Nephron (organoid): ENCODE measurements around the gene WDR18.
A peak's percentile ranks its signal among the peaks of the same experiment; 100 is the strongest.

Experiments
- H3K27ac Mint-ChIP-seq, 3 experiments: 2 replicates each; pipeline ENCODE4 v1.8.0; 2020; ENCODE audit warnings: mixed read lengths in 3 of 3, mild to moderate bottlenecking in 2 of 3, moderate library complexity in 1 of 3
- H3K27me3 Mint-ChIP-seq: 2 replicates; pipeline ENCODE4 v1.8.0; 2021; ENCODE audit warnings: low read depth, mild to moderate bottlenecking, moderate library complexity, mixed read lengths
- H3K36me3 Mint-ChIP-seq: 2 replicates; pipeline ENCODE4 v1.8.0; 2020; ENCODE audit warnings: low read depth, mixed read lengths
- H3K4me1 Mint-ChIP-seq: 2 replicates; pipeline ENCODE4 v1.8.0; 2020; ENCODE audit warnings: mixed read lengths
- H3K4me3 Mint-ChIP-seq, 3 experiments: 2 replicates each; pipeline ENCODE4 v1.8.0; 2020; ENCODE audit warnings: mild to moderate bottlenecking in 3 of 3, mixed read lengths in 3 of 3, moderate library complexity in 2 of 3
- H3K9me3 Mint-ChIP-seq: 2 replicates; pipeline ENCODE4 v1.8.0; 2020; ENCODE audit warnings: mixed read lengths
- TF ChIP-seq, protein P1 (sequence below), 3 experiments: fragments of 200-600 bp; sonication (generic); IDR thresholded peaks; one replicate each; pipeline ENCODE4 v1.5.0; 2021; ENCODE audit warnings: antibody characterized with exemption in 3 of 3; ENCODE audit not compliant: unreplicated experiment in 3 of 3

The WDR18 gene

DNA sequence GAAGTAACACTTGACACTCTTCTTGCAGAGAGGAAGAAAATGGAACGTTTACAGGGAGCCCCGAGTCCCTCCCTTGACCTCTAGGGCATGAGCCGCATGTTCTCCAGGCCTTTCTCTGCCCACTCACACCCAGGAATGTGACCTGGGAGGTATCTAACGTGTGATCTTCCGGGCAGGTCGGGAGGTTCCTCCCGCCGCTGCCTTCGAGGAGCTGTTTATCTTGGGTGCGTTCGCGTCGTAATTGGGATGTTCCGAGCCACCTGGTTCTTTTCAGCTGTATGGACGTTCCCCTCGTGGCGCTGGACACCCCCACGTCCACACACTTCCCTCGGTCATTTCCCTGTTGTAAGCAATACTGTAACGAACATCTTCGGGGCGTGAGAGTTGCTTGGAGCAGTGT is 44.7 kb upstream of the WDR18 start:
- peaks cover 55% of the 10 kb centered on the region for H3K36me3 Mint-ChIP-seq
- TF ChIP-seq, protein P1, sequence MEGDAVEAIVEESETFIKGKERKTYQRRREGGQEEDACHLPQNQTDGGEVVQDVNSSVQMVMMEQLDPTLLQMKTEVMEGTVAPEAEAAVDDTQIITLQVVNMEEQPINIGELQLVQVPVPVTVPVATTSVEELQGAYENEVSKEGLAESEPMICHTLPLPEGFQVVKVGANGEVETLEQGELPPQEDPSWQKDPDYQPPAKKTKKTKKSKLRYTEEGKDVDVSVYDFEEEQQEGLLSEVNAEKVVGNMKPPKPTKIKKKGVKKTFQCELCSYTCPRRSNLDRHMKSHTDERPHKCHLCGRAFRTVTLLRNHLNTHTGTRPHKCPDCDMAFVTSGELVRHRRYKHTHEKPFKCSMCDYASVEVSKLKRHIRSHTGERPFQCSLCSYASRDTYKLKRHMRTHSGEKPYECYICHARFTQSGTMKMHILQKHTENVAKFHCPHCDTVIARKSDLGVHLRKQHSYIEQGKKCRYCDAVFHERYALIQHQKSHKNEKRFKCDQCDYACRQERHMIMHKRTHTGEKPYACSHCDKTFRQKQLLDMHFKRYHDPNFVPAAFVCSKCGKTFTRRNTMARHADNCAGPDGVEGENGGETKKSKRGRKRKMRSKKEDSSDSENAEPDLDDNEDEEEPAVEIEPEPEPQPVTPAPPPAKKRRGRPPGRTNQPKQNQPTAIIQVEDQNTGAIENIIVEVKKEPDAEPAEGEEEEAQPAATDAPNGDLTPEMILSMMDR (IDR thresholded peaks at IDR 0.05; ENCODE audit: unreplicated experiment in 3 of 3) = no peak
- no peaks in the 10 kb centered on the region for H3K27me3 Mint-ChIP-seq
- peaks cover 21% of the 10 kb centered on the region for H3K4me1 Mint-ChIP-seq
- H3K4me3 Mint-ChIP-seq = no peak overlapping the region
- H3K27ac Mint-ChIP-seq = peak overlapping the region; percentile 74 to 95 (median 80)
- no peaks in the 10 kb centered on the region for H3K9me3 Mint-ChIP-seq

DNA sequence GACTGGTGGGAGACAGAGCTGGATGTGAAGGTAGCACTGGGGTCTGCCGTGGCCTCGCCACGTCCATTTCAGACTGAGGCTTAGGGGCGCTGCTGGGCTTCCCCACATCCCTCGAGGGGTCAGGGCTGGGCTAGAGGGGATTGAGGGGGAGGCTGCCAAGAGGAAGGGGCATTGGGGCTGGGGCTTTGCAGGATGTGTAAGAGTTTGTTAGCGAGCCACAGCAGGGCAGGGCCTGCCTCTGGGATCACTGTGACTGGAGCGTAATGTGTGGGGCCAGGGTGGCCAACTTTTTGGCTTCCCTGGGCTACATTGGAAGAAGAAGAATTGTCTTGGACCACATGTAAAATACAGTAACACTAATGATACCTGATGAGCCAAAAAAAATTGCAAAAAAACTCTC is 44.2 kb upstream of the WDR18 start:
- peaks cover 55% of the 10 kb centered on the region for H3K36me3 Mint-ChIP-seq
- H3K27me3 Mint-ChIP-seq = no peaks in the 10 kb centered on the region
- no peaks in the 10 kb centered on the region for H3K9me3 Mint-ChIP-seq
- peaks cover 25% of the 10 kb centered on the region for H3K4me1 Mint-ChIP-seq
- TF ChIP-seq, protein P1 (IDR thresholded peaks at IDR 0.05; ENCODE audit: unreplicated experiment in 3 of 3) = no peak
- peak overlapping the region; percentile 74 to 95 (median 80) for H3K27ac Mint-ChIP-seq
- peak overlapping the region; percentile 13 to 50 (median 22) for H3K4me3 Mint-ChIP-seq

DNA sequence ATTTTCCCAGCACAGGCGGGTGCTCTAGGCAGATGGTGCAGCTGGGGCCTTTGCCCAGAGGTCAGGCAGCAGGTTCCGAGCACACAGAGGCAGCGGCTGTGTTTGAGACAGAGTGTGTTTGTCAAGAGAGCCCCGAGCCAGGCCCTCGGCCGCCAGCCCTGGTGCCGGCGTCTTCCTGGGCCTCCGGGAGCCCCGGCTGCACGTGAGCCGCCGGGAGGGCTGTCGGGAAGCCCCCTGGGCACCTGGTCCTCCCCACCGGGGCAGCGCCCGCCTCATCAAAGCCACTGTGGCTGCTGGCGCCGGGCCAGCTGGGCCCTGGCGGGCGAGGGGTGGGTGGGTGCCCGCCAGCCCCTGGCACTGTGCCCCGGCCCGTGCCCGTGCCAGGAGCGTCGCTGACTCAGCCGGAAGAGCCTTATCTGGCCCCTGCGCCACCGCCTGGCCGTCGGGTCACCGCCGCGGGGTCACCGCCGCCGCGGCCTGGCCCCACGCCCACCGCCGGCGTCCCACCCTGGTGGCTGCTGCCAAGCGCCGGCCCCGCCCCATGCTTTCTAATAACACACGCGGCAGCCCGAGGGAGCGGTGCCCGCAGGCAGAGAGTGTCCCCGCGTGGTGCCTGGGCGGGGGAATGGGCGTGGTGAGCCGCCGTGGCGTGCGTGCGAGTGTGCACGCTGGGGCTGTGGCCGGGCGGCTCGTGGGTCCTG is 43.4 kb upstream of the WDR18 start:
- H3K27ac Mint-ChIP-seq = peak overlapping the region; percentile 74 to 95 (median 80)
- peaks cover 29% of the 10 kb centered on the region for H3K4me1 Mint-ChIP-seq

DNA sequence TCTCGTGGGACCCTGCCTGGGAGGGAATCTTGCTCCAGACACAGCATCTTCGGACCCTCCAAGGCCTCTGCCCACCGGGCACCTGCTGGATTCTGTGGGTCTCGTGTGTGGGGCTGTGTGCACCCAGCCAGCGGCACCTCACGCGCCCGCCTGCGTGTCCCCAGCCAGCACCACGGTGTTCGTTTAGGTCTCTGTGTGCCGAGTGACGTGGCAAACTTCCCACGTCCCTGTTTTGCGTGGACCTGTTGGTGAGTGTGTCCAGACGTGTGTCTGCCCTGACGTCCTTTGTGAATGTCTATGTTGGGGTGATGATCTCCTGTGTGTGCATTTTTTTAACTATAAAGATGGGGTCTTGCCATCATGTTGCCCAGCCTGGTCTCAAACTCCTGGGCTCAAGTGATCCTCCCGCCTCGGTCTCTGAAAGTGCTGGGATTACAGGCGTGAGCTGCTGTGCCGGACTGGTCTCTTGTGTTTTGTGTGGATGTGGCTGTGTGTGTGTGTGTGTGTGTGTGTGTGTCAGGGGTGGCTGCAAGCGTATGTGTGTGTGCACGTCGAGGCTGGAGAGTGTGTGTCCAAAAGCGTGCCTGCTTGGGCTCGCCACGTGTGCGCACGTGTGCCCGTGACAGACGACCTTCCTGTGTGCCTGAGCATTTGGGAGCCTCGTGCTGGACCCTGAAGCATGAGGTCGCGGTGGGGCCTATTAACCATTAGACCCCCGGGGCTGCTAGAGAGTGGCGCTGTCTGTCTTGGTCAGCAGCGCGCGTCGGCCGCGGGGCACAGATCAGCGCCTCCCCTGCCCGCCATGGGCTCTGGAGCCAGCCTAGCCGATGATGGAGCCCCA is 42.6 kb upstream of the WDR18 start:
- H3K36me3 Mint-ChIP-seq = peaks cover 55% of the 10 kb centered on the region
- no peaks in the 10 kb centered on the region for H3K27me3 Mint-ChIP-seq
- peaks cover 29% of the 10 kb centered on the region for H3K4me1 Mint-ChIP-seq
- H3K27ac Mint-ChIP-seq = peak overlapping the region; percentile 62 to 86 (median 81)
- no peaks in the 10 kb centered on the region for H3K9me3 Mint-ChIP-seq
- H3K4me3 Mint-ChIP-seq = peak overlapping the region in 1 of 3 experiments; percentile 10
- TF ChIP-seq, protein P1 (IDR thresholded peaks at IDR 0.05; ENCODE audit: unreplicated experiment in 3 of 3) = no peak

More for the DNA sequence above, 43.4 kb upstream of the WDR18 start:
- H3K27me3 Mint-ChIP-seq = no peaks in the 10 kb centered on the region
- no peak overlapping the region for H3K4me3 Mint-ChIP-seq
- peaks cover 55% of the 10 kb centered on the region for H3K36me3 Mint-ChIP-seq
- TF ChIP-seq, protein P1 (IDR thresholded peaks at IDR 0.05; ENCODE audit: unreplicated experiment in 3 of 3) = no peak
- no peaks in the 10 kb centered on the region for H3K9me3 Mint-ChIP-seq

DNA sequence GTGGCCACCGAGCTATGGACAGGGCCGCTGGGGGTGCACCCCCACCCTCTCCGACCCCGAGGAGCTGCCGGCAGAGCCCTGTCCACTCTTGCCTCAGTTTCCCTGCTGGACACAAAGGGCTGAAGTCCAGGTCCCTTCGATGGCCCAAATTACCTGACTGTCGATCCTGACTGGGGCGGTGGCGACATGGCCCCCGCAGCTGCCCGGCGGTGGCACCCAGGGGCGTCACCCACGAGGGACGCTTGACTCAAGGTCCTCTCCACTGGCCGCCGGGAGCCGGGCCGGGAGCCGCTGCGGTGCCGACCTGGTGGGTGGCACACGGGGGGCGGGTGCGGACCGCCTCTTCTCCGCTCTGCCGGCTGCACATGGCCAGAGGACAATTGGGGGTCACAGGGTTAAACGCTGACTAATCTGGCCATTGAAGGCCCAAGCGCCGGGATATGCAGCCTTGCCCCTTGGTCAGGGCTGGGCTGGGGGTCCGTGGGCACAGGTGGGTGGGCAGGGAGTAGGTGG is 42.0 kb upstream of the WDR18 start:
- Mint-ChIP-seq H3K4me1 (peaks cover 29% of the 10 kb centered on the region), H3K9me3 (no peaks in the 10 kb centered on the region), H3K4me3 (no peak overlapping the region), H3K27me3 (no peaks in the 10 kb centered on the region), H3K36me3 (peaks cover 49% of the 10 kb centered on the region), H3K27ac (no peak overlapping the region)
- TF ChIP-seq, protein P1 (IDR thresholded peaks at IDR 0.05; ENCODE audit: unreplicated experiment in 3 of 3) = no peak
